Progenitor cell of endocrine pancreas (in vitro differentiated cells): Measurements from ENCODE around the gene DPEP2. TPM values are rescaled to one million over a fixed set of nuclear protein-coding genes. Genes with fewer than 3 reads are reported as not detected.
A peak's percentile ranks its signal among the peaks of the same experiment; 100 is the strongest.

Experiments
- DNase-seq: peaks from one replicate; pipeline ENCODE4 v3.0.0; 2021; ENCODE audit warnings: low spot score; ENCODE audit not compliant: unreplicated experiment
- H3K27ac Mint-ChIP-seq: 2 replicates; pipeline ENCODE4 v1.8.0; 2021; ENCODE audit warnings: mild to moderate bottlenecking, moderate library complexity, mixed read lengths
- H3K27me3 Mint-ChIP-seq: 2 replicates; pipeline ENCODE4 v1.8.0; 2021; ENCODE audit warnings: mixed read lengths
- H3K36me3 Mint-ChIP-seq: 2 replicates; pipeline ENCODE4 v1.8.0; 2022; ENCODE audit warnings: mixed read lengths; ENCODE audit not compliant: insufficient read depth
- H3K4me1 Mint-ChIP-seq: 2 replicates; pipeline ENCODE4 v1.8.0; 2021; ENCODE audit warnings: low read depth, mixed read lengths
- H3K4me3 Mint-ChIP-seq: 2 replicates; pipeline ENCODE4 v1.8.0; 2021; ENCODE audit warnings: low read depth, mild to moderate bottlenecking, moderate library complexity, mixed read lengths
- H3K9me3 Mint-ChIP-seq: 2 replicates; pipeline ENCODE4 v1.8.0; 2021; ENCODE audit warnings: low read depth, mixed read lengths
- total RNA-seq: library from RNA; stranded (reverse); gene quantifications from 2 replicates; pipeline ENCODE4 v1.2.1, GENCODE V29; 2021
- TF ChIP-seq, protein P1 (sequence below): fragments of 200-600 bp; sonication (generic); IDR thresholded peaks from one replicate; pipeline ENCODE4 v1.5.0; 2021; ENCODE audit warnings: antibody characterized with exemption, mild to moderate bottlenecking; ENCODE audit not compliant: unreplicated experiment

DPEP2 gene
- total RNA-seq, 1 donor from 2014 or later, result not detected

DNA sequence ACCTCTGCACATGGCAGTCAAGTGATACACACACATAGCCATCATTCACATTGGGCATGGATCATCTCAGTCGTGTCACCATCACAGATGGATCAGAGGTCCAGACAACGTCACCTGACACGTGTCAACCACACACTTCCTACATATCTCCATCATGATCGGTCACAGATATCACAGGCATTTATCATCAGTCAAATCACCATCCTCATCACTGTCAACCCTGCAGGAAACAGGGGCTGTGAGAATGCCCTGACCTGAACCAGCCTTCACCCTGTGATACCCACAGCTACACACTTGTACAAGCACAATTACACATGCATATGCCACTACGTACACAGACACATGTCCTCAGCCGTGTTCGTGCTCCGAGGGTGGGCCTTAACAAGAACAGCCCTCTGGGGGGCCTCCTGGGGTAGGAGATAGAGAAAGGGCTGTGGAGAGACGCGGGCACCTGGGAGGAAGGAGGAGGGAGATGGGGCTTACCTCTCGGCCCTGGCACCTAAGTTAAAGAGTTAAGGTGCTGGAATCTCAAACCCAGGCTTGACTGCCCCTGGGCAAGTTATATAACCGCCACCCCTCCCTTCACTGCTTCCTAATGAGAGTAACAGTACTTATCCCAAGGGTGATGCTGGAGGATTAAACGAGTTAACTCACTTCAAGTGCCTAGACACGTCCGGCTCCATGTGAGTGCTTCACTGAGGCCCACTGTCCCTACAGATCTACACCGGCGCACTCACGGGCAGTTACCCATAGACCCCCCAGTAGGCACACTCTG, 31.9 kb downstream of the DPEP2 start:
- Mint-ChIP-seq H3K27ac (peak overlapping the region; percentile 97), H3K9me3 (no peaks in the 10 kb centered on the region)
- TF ChIP-seq, protein P1, sequence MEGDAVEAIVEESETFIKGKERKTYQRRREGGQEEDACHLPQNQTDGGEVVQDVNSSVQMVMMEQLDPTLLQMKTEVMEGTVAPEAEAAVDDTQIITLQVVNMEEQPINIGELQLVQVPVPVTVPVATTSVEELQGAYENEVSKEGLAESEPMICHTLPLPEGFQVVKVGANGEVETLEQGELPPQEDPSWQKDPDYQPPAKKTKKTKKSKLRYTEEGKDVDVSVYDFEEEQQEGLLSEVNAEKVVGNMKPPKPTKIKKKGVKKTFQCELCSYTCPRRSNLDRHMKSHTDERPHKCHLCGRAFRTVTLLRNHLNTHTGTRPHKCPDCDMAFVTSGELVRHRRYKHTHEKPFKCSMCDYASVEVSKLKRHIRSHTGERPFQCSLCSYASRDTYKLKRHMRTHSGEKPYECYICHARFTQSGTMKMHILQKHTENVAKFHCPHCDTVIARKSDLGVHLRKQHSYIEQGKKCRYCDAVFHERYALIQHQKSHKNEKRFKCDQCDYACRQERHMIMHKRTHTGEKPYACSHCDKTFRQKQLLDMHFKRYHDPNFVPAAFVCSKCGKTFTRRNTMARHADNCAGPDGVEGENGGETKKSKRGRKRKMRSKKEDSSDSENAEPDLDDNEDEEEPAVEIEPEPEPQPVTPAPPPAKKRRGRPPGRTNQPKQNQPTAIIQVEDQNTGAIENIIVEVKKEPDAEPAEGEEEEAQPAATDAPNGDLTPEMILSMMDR, result no peak

DNA sequence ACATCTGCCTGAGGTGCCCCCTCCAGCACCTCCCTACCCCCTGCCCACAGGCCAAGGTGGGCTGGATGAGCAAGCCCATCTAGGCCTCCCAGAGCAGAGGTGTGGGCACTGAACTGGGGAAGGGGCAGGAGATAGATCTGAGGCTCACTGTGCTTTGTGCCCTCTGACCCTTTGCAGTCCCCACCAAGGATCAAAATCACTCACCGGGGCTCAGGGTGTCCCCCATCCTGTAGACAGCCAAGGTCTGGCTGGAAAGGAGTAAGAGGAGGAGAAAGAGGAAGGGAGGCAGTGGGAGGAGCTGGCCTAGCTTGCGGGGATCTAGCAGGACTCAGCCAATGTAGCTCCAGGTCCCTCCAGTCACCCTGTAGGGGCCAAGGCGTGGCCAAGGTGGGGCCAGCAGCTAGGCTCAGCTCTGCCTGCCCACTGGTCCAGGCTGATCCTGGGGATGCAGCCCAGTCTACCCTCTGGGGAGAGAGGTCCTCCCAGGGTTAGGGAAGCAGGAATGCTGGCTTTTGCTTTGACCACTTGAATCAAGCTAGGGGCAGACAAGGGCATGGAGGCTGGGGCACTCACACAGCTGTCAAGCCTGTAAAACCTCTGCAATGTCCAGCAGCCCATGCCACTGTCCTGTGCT, 32.6 kb downstream of the DPEP2 start:
- peaks cover 29% of the 10 kb centered on the region for H3K4me1 Mint-ChIP-seq
- H3K27me3 Mint-ChIP-seq, result no peaks in the 10 kb centered on the region
- H3K36me3 Mint-ChIP-seq, result peaks cover 5% of the 10 kb centered on the region
- TF ChIP-seq, protein P1, result no peak
- DNase-seq, result no peak
- peak overlapping the region; percentile 98 for H3K4me3 Mint-ChIP-seq
- no peaks in the 10 kb centered on the region for H3K9me3 Mint-ChIP-seq
- H3K27ac Mint-ChIP-seq, result peak overlapping the region; percentile 64

More for the DNA sequence above, 31.9 kb downstream of the DPEP2 start:
- Mint-ChIP-seq H3K4me3 (peak overlapping the region; percentile 98), H3K27me3 (no peaks in the 10 kb centered on the region), H3K36me3 (peaks cover 1% of the 10 kb centered on the region), H3K4me1 (peaks cover 29% of the 10 kb centered on the region)
- no peak for DNase-seq

GRCh38 chr16:67965668-67966548, 33.4 kb downstream of the DPEP2 start:
- DNase-seq, result no peak
- TF ChIP-seq, protein P1, result no peak
- Mint-ChIP-seq H3K4me1 (peaks cover 29% of the 10 kb centered on the region), H3K36me3 (peaks cover 7% of the 10 kb centered on the region), H3K4me3 (peak overlapping the region; percentile 98), H3K27me3 (no peaks in the 10 kb centered on the region), H3K9me3 (no peaks in the 10 kb centered on the region), H3K27ac (peak overlapping the region; percentile 64)

DNA sequence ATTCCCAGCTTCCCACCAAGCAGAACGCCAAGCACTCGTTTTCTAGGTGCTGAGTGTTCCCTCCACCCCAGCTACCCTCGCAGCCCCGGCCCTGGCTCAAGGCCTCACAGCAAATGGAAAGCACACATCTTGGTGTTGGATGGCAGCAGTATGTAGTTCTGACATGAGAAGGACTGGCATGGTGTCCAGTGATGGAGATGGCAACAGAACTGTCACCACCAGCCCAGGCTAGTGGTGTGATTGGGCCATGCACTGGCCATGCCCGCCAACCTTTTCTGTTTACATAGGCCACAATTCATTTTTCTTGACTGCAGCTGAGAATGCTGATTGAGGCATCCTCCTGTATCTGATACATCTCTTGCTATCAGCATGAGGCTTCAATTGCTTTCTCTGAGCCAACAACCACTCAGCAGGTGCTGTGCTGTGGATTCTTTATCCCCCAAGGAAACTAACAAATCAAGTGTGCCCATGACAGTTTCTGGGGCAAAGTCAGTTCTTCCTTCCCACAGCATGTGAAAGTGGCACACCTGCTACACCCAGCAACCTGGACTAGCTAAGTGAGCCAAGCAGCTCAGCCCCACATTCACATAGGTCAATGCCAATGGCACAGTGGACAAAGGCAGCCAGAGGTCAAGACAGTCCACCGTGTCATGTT, 34.7 kb downstream of the DPEP2 start:
- peaks cover 26% of the 10 kb centered on the region for H3K4me1 Mint-ChIP-seq
- H3K27ac Mint-ChIP-seq, result no peak overlapping the region
- no peak for DNase-seq
- H3K9me3 Mint-ChIP-seq, result no peaks in the 10 kb centered on the region
- H3K27me3 Mint-ChIP-seq, result no peaks in the 10 kb centered on the region
- TF ChIP-seq, protein P1, result no peak
- no peak overlapping the region for H3K4me3 Mint-ChIP-seq
- peaks cover 10% of the 10 kb centered on the region for H3K36me3 Mint-ChIP-seq
